ENCODE measurements around the gene GTF3C2. TPM values are rescaled to one million over a fixed set of nuclear protein-coding genes. Genes with fewer than 3 reads are reported as not detected.

The GTF3C2 gene
- total and polyA plus RNA-seq, 9 of the 15 experiments (the other 6 are each of a cell fraction or from before 2014, with no cell fraction given): 35.5 to 96.8 (median 53.0) TPM

DNA sequence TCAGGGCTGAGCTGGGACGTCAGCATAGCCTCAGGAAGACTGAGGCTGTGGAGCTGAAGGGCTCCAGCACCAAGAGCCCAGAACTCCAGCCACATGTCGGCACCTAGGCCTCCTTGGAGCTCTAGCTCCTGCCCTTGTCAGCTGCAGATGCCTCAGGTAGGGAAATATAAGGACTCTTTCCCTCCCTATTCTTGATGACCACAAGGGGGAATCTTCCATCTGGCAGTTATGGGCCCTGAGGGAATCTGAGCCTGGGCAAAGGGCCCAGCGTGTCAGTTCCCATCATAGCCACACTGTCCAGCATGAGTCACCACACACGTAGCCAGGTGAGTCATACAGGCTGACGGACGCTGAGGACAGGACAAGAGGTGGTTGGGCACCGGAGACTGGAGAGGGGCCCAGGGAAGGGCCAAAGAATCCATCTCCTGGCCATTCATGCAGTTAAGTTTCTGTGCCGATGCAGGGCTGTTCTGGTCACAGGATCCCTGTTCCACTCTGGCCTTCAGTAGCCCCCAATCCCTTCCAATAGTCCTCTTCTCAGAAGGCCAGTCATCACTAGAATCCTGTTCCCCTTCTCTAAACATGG lies 35.5 kb downstream of the GTF3C2 start (continued):
- TF ChIP-seq, protein P1, sequence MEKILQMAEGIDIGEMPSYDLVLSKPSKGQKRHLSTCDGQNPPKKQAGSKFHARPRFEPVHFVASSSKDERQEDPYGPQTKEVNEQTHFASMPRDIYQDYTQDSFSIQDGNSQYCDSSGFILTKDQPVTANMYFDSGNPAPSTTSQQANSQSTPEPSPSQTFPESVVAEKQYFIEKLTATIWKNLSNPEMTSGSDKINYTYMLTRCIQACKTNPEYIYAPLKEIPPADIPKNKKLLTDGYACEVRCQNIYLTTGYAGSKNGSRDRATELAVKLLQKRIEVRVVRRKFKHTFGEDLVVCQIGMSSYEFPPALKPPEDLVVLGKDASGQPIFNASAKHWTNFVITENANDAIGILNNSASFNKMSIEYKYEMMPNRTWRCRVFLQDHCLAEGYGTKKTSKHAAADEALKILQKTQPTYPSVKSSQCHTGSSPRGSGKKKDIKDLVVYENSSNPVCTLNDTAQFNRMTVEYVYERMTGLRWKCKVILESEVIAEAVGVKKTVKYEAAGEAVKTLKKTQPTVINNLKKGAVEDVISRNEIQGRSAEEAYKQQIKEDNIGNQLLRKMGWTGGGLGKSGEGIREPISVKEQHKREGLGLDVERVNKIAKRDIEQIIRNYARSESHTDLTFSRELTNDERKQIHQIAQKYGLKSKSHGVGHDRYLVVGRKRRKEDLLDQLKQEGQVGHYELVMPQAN (IDR thresholded peaks at IDR 0.05; ENCODE audit: borderline replicate concordance): no peak
- TF ChIP-seq TRIM24 (IDR thresholded peaks at IDR 0.05): peak in 1 of 2 experiments; percentile 46; a peak in 1 of 4 replicates
- no peak for TF ChIP-seq ZNF197 (CRISPR knock-in tag; IDR thresholded peaks at IDR 0.05; ENCODE audit: low read depth)
- 0 out of 3 replicates have a peak, but pooled peaks of 1 of the 2 experiments have one; percentile 46 for TF ChIP-seq CBX3 (IDR thresholded peaks at IDR 0.05; ENCODE audit: borderline replicate concordance in 1 of 2, low read length in 2 of 2)
- TF ChIP-seq CTBP1 (IDR thresholded peaks at IDR 0.05; ENCODE audit: borderline replicate concordance): peak; percentile 93
- peak; percentile 80 for TF ChIP-seq MEIS2 (IDR thresholded peaks at IDR 0.05; ENCODE audit: partially characterized antibody)
- no peak for TF ChIP-seq ZNF696 (CRISPR knock-in tag; conservative IDR thresholded peaks at IDR 0.05)
- peak; percentile 50; the same call in 1 of the 2 replicates for TF ChIP-seq HDAC2 (IDR thresholded peaks at IDR 0.05)
- peak; percentile 51; the same call in 1 of the 2 replicates for TF ChIP-seq SOX6 (IDR thresholded peaks at IDR 0.05)
- no peak for TF ChIP-seq NCOA4 (IDR thresholded peaks at IDR 0.05; ENCODE audit: partially characterized antibody)
- TF ChIP-seq MCM2 (IDR thresholded peaks at IDR 0.05; ENCODE audit: low read depth): no peak
- no peak for TF ChIP-seq ZNF408 (CRISPR knock-in tag; IDR thresholded peaks at IDR 0.05; ENCODE audit: low read depth)
- TF ChIP-seq, protein P2, sequence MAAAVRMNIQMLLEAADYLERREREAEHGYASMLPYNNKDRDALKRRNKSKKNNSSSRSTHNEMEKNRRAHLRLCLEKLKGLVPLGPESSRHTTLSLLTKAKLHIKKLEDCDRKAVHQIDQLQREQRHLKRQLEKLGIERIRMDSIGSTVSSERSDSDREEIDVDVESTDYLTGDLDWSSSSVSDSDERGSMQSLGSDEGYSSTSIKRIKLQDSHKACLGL (CRISPR knock-in tag; IDR thresholded peaks at IDR 0.05; ENCODE audit: borderline replicate concordance, poor library complexity, severe bottlenecking): no peak
- no peak for TF ChIP-seq ILF3 (IDR thresholded peaks at IDR 0.05; ENCODE audit: borderline replicate concordance)
- no peak for TF ChIP-seq ZNF354B (CRISPR knock-in tag; IDR thresholded peaks at IDR 0.05)
- no peak for TF ChIP-seq ZZZ3 (IDR thresholded peaks at IDR 0.05)
- peak; percentile 42; the same call in 1 of the 2 replicates for TF ChIP-seq SMC3 (conservative IDR thresholded peaks at IDR 0.05; ENCODE audit: insufficient read depth, low read depth, low read length)
- TF ChIP-seq PHF20 (IDR thresholded peaks at IDR 0.05; ENCODE audit: partially characterized antibody): no peak
- no peak for TF ChIP-seq ZBTB17 (CRISPR knock-in tag; IDR thresholded peaks at IDR 0.05)
- TF ChIP-seq HDGF (IDR thresholded peaks at IDR 0.05): no peak; the same call in none of the 2 replicates
- peak; percentile 46 to 72 for TF ChIP-seq RAD21 (CRISPR knock-in tag; conservative IDR thresholded peaks at IDR 0.05 in 1 of 2, IDR thresholded peaks at IDR 0.05 in 1 of 2)
- TF ChIP-seq, protein P3, sequence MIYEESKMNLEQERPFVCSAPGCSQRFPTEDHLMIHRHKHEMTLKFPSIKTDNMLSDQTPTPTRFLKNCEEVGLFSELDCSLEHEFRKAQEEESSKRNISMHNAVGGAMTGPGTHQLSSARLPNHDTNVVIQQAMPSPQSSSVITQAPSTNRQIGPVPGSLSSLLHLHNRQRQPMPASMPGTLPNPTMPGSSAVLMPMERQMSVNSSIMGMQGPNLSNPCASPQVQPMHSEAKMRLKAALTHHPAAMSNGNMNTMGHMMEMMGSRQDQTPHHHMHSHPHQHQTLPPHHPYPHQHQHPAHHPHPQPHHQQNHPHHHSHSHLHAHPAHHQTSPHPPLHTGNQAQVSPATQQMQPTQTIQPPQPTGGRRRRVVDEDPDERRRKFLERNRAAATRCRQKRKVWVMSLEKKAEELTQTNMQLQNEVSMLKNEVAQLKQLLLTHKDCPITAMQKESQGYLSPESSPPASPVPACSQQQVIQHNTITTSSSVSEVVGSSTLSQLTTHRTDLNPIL (CRISPR knock-in tag; IDR thresholded peaks at IDR 0.05): no peak
